ENCODE measurements around the gene CFAP47.
"Not testable (repeated sequence)": the region's sequence is repeated elsewhere in the genome, so short reads cannot be mapped to it uniquely, and the experiment has no call there.

The CFAP47 gene

GRCh38 chrX:35919536-35920309 lies at the start of gene CFAP47:
CFAP47 (plus strand) TSS chrX:35919734; CDS start chrX:35919800, 66 bp downstream.
- H3K4me3 ChIP-seq (ENCODE audit: low read length): no peak within 1 kb of the TSS
- no peak for TF ChIP-seq ZNF274 (IDR thresholded peaks at IDR 0.05; ENCODE audit: low read depth, low read length)

GRCh38 chrX:35880601-35881000 lies 38.9 kb upstream of the CFAP47 start:
- TF ChIP-seq ZNF274 (IDR thresholded peaks at IDR 0.05; ENCODE audit: low read depth, low read length): no peak
- no peak overlapping the region for H3K4me3 ChIP-seq (ENCODE audit: low read length)

- no peak overlapping the region for H3K4me3 ChIP-seq (ENCODE audit: low read length)
- no peak for TF ChIP-seq ZNF274 (IDR thresholded peaks at IDR 0.05; ENCODE audit: low read depth, low read length)
These were observed 33.4 kb upstream of the CFAP47 start for GRCh38 chrX:35886135-35886534.

- TF ChIP-seq ZNF274 (IDR thresholded peaks at IDR 0.05; ENCODE audit: low read depth, low read length): no peak
These were observed 28.8 kb upstream of the CFAP47 start for GRCh38 chrX:35890699-35891098.

GRCh38 chrX:35986816-35987215 lies 67.3 kb downstream of the CFAP47 start:
- H3K4me3 ChIP-seq (ENCODE audit: low read length): not testable (repeated sequence)

More at GRCh38 chrX:35890699-35891098, 28.8 kb upstream of the CFAP47 start:
- H3K4me3 ChIP-seq (ENCODE audit: low read length): no peak overlapping the region

- H3K4me3 ChIP-seq (ENCODE audit: low read length): no peak overlapping the region
- TF ChIP-seq ZNF274 (IDR thresholded peaks at IDR 0.05; ENCODE audit: low read depth, low read length): no peak
These were observed 87.7 kb downstream of the CFAP47 start for GRCh38 chrX:36007207-36007606.

- TF ChIP-seq ZNF274 (IDR thresholded peaks at IDR 0.05; ENCODE audit: low read depth, low read length): no peak
- H3K4me3 ChIP-seq (ENCODE audit: low read length): no peak overlapping the region
These were observed 99.6 kb downstream of the CFAP47 start for GRCh38 chrX:36019125-36019524.

GRCh38 chrX:36035550-36035949 lies 116.0 kb downstream of the CFAP47 start:
- TF ChIP-seq ZNF274 (IDR thresholded peaks at IDR 0.05; ENCODE audit: low read depth, low read length): no peak
- H3K4me3 ChIP-seq (ENCODE audit: low read length): no peak overlapping the region

GRCh38 chrX:36062778-36063177 lies 143.2 kb downstream of the CFAP47 start:
- H3K4me3 ChIP-seq (ENCODE audit: low read length): no peak overlapping the region
- no peak for TF ChIP-seq ZNF274 (IDR thresholded peaks at IDR 0.05; ENCODE audit: low read depth, low read length)

- TF ChIP-seq ZNF274 (IDR thresholded peaks at IDR 0.05; ENCODE audit: low read depth, low read length): no peak
- no peak overlapping the region for H3K4me3 ChIP-seq (ENCODE audit: low read length)
These were observed 151.5 kb downstream of the CFAP47 start for GRCh38 chrX:36071061-36071460.

- H3K4me3 ChIP-seq (ENCODE audit: low read length): not testable (repeated sequence)
These were observed 155.5 kb downstream of the CFAP47 start for GRCh38 chrX:36075009-36075408.

- H3K4me3 ChIP-seq (ENCODE audit: low read length): no peak overlapping the region
- no peak for TF ChIP-seq ZNF274 (IDR thresholded peaks at IDR 0.05; ENCODE audit: low read depth, low read length)
These were observed 163.7 kb downstream of the CFAP47 start for GRCh38 chrX:36083256-36083655.

- no peak overlapping the region for H3K4me3 ChIP-seq (ENCODE audit: low read length)
- no peak for TF ChIP-seq ZNF274 (IDR thresholded peaks at IDR 0.05; ENCODE audit: low read depth, low read length)
These were observed 167.8 kb downstream of the CFAP47 start for GRCh38 chrX:36087366-36087765.

- not testable (repeated sequence) for H3K4me3 ChIP-seq (ENCODE audit: low read length)
These were observed 169.4 kb downstream of the CFAP47 start for GRCh38 chrX:36088939-36089338.

GRCh38 chrX:36102425-36102824 lies 182.9 kb downstream of the CFAP47 start:
- no peak for TF ChIP-seq ZNF274 (IDR thresholded peaks at IDR 0.05; ENCODE audit: low read depth, low read length)

GRCh38 chrX:36116222-36116621 lies 196.7 kb downstream of the CFAP47 start:
- no peak for TF ChIP-seq ZNF274 (IDR thresholded peaks at IDR 0.05; ENCODE audit: low read depth, low read length)
- no peak overlapping the region for H3K4me3 ChIP-seq (ENCODE audit: low read length)

More at GRCh38 chrX:36102425-36102824, 182.9 kb downstream of the CFAP47 start:
- H3K4me3 ChIP-seq (ENCODE audit: low read length): no peak overlapping the region
